CD4-positive, alpha-beta memory T cell (primary cell): ENCODE data around the gene PRDM8. TPM values are rescaled to one million over a fixed set of nuclear protein-coding genes. Genes with fewer than 3 reads are reported as not detected.

Experiments
- CTCF ChIA-PET: fragments of 350-600 bp; sonication (Branson Sonifier 250); formaldehyde crosslinking; loops from one replicate; lab custom pipeline; 2021; ENCODE audit warnings: inconsistent platforms; ENCODE audit not compliant: partially characterized antibody; lab: Charles Lee
- POLR2A ChIA-PET: fragments of 350-600 bp; sonication (Branson Sonifier 250); formaldehyde crosslinking; loops from one replicate; lab custom pipeline; 2021; ENCODE audit not compliant: partially characterized antibody; lab: Charles Lee
- DNase-seq, 5 donors: peaks; one replicate each; pipeline versions ENCODE4 v3.0.0 to v3.0.0-alpha.2; 2020 to 2022; ENCODE audit warnings: mixed read lengths in 1 of 5
- H3K27ac ChIP-seq: one replicate; pipeline ENCODE4 v1.7.0; 2013; ENCODE audit warnings: low read depth, low read length
- H3K27me3 ChIP-seq: 2 replicates; pipeline ENCODE4 v1.7.0; 2013; ENCODE audit warnings: mild to moderate bottlenecking, low read length, moderate library complexity; ENCODE audit not compliant: insufficient read depth
- H3K36me3 ChIP-seq: 2 replicates; pipeline ENCODE4 v1.7.0; 2013; ENCODE audit warnings: mild to moderate bottlenecking, low read length, moderate library complexity; ENCODE audit not compliant: insufficient read depth
- H3K4me1 ChIP-seq: 2 replicates; pipeline ENCODE4 v1.7.0; 2013; ENCODE audit warnings: mild to moderate bottlenecking, low read length, moderate library complexity; ENCODE audit not compliant: insufficient read depth
- H3K4me3 ChIP-seq, 2 donors: one replicate each; pipeline ENCODE4 v1.7.0; 2013; ENCODE audit warnings: low read length in 2 of 2, mild to moderate bottlenecking in 1 of 2
- H3K9me3 ChIP-seq, 2 donors: one replicate each; pipeline ENCODE4 v1.7.0; 2013; ENCODE audit warnings: low read length in 2 of 2, control low read depth in 1 of 2; ENCODE audit not compliant: control insufficient read depth in 1 of 2
- H3K27ac Mint-ChIP-seq, 7 donors: one replicate each; pipeline ENCODE4 v1.8.0; 2020 to 2021; ENCODE audit warnings: mixed read lengths in 7 of 7, mild to moderate bottlenecking in 6 of 7, inconsistent platforms in 3 of 7, moderate library complexity in 3 of 7
- H3K27me3 Mint-ChIP-seq, 2 donors: one replicate each; pipeline ENCODE4 v1.8.0; 2020 to 2021; ENCODE audit warnings: mixed read lengths in 2 of 2
- H3K36me3 Mint-ChIP-seq, 2 donors: one replicate each; pipeline ENCODE4 v1.8.0; 2020 to 2021; ENCODE audit warnings: mixed read lengths in 2 of 2, inconsistent platforms in 1 of 2, mild to moderate bottlenecking in 1 of 2
- H3K4me1 Mint-ChIP-seq, 4 donors: one replicate each; pipeline ENCODE4 v1.8.0; 2020 to 2021; ENCODE audit warnings: mixed read lengths in 4 of 4, mild to moderate bottlenecking in 1 of 4
- H3K4me3 Mint-ChIP-seq, 8 donors: one replicate each; pipeline ENCODE4 v1.8.0; 2020 to 2021; ENCODE audit warnings: mixed read lengths in 8 of 8, mild to moderate bottlenecking in 7 of 8, moderate library complexity in 6 of 8, inconsistent platforms in 3 of 8
- H3K9me3 Mint-ChIP-seq, 8 donors: one replicate each; pipeline ENCODE4 v1.8.0; 2020 to 2021; ENCODE audit warnings: mixed read lengths in 8 of 8, mild to moderate bottlenecking in 5 of 8, inconsistent platforms in 3 of 8, moderate library complexity in 1 of 8
- intact Hi-C: fragments of 100-400 bp; cut with micrococcal nuclease; formaldehyde crosslinking; loops from one replicate; pipeline ENCODE4 v1.15.1; 2023
- polyA plus RNA-seq, 2 donors: library from polyadenylated mRNA; unstranded; fragments of 300-500 nt; fragmentation: Illumina TruSeq; gene quantifications; one replicate each; pipeline ENCODE4 v1.2.3, GENCODE V29; 2021
- total RNA-seq, 2 experiments: library from RNA; stranded (reverse); gene quantifications; one replicate each; pipeline ENCODE4 v1.2.3, GENCODE V29; 2021

The PRDM8 gene
- total and polyA plus RNA-seq, 4 experiments from 2014 or later = 2.1 to 23.0 (median 11.6) TPM

DNA sequence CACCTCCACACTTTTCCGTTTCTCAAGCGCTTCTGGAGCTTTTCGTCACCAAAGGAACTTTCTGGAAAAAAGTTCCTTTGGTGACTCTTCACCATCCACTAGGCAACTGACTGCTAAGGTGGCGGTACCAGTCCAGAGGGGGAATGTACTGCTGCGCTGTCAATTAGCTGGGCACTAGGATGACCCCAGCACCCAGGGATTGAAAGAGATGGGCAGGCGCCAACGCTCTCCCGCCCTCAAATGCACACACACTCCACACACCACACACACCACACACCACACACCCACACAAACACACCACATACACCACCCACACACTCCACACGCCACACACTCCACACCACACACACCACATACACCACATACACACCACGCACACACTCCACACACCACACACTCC, 10.4 kb downstream of the PRDM8 start:
- Mint-ChIP-seq H3K4me1 (peaks cover 5 to 11% (median 6%) of the 10 kb centered on the region in 4 donors), H3K4me3 (no peak overlapping the region), H3K9me3 (peaks cover 0 to 2% (median 0%) of the 10 kb centered on the region in 8 donors), H3K27ac (no peak overlapping the region), H3K27me3 (peaks cover 0 to 2% of the 10 kb centered on the region in 2 donors), H3K36me3 (peaks cover 0 to 3% of the 10 kb centered on the region in 2 donors)
- Histone ChIP-seq H3K4me3 (no peak overlapping the region), H3K4me1 (no peaks in the 10 kb centered on the region), H3K9me3 (no peaks in the 10 kb centered on the region), H3K36me3 (no peaks in the 10 kb centered on the region), H3K27ac (no peak overlapping the region), H3K27me3 (no peaks in the 10 kb centered on the region)
- POLR2A ChIA-PET = no interaction called here
- CTCF ChIA-PET = interaction anchor here (1.6 to 2.7 kb wide), 2 partner anchors 8 to 82 kb away, joined by 5 to 11 read pairs; no protein-coding TSS in a partner anchor
- intact Hi-C loops = loop anchor here (10.0 kb wide), 1 partner anchor 1433 kb away; the partner anchor contains the start of gene BMP2K
- DNase-seq = no peak

DNA sequence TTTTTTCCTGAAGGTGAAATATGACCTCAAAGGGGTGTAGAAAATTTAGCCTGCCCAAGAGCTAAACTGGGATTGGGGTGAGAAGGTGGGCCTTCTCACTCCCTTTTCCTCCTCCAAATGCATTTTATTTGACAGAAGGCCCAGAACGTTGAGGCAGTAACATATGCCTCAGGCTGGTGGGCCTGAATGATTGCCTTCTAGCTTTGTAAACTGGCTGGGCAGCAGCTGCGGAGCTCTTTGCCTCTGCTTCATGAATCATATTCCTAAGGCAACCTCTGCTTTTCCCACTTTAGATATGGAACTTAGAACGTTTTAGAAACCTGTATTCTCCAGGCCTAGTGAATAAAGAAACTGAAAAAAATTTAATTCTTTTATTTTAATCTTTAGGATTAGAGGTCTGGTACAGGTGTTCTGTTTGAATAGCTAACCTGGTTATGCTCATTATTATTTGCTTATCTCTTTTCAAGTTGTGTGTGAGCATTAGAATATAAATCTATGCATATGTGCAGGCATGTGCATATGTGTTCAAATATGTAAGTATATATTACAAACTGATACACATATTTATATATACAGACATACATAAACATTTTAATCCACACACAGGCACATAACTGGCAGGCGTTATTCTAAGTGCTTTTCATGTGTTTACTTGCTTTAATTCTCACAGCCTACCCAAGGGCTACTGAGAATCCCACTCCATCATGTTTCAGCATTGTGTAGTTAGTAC, 11.5 kb downstream of the PRDM8 start:
- peaks cover 0 to 2% of the 10 kb centered on the region in 2 donors for H3K27me3 Mint-ChIP-seq
- peak overlapping the region in 1 of 7 donors; percentile 61 for H3K27ac Mint-ChIP-seq
- POLR2A ChIA-PET = interaction anchor here (1.1 kb wide), 1 partner anchor 23 kb away, joined by 5 read pairs; no protein-coding TSS in a partner anchor

DNA sequence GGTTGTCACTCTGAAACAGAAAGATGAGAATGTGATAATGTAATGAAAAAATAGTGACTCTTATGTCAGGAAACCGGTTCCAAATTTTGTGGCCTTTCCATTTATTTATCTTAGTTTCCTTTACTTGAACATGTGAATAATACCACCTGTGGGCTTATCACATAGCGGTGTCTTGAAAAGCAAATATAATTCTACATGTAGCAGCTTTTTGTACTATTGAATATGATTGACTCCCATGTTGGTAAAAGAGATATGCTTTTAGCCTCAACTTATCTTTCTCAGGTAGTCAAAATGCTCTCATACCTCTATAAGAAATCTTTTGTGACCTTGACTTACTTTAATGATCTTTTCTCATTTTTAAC, 12.0 kb downstream of the PRDM8 start:
- Mint-ChIP-seq H3K27me3 (peaks cover 0 to 2% of the 10 kb centered on the region in 2 donors), H3K36me3 (no peaks in the 10 kb centered on the region), H3K4me1 (peaks cover 0 to 6% (median 1%) of the 10 kb centered on the region in 4 donors), H3K9me3 (peaks cover 0 to 2% (median 0%) of the 10 kb centered on the region in 8 donors), H3K27ac (no peak overlapping the region), H3K4me3 (no peak overlapping the region)
- Histone ChIP-seq H3K4me1 (no peaks in the 10 kb centered on the region), H3K9me3 (no peaks in the 10 kb centered on the region), H3K27ac (no peak overlapping the region), H3K4me3 (no peak overlapping the region), H3K27me3 (no peaks in the 10 kb centered on the region), H3K36me3 (no peaks in the 10 kb centered on the region)
- CTCF ChIA-PET = interaction anchor here (0.8 kb wide), 1 partner anchor 11 kb away, joined by 5 read pairs; no protein-coding TSS in a partner anchor
- POLR2A ChIA-PET = interaction anchor here (1.1 kb wide), 1 partner anchor 24 kb away, joined by 5 read pairs; no protein-coding TSS in a partner anchor
- no peak for DNase-seq
- intact Hi-C loops = loop anchor here (10.0 kb wide), 1 partner anchor 1435 kb away; the partner anchor contains the start of gene BMP2K

More for the DNA sequence above, 11.5 kb downstream of the PRDM8 start:
- Histone ChIP-seq H3K27ac (no peak overlapping the region), H3K36me3 (no peaks in the 10 kb centered on the region), H3K4me3 (no peak overlapping the region), H3K4me1 (no peaks in the 10 kb centered on the region), H3K27me3 (no peaks in the 10 kb centered on the region), H3K9me3 (no peaks in the 10 kb centered on the region)
- intact Hi-C loops = loop anchor here (10.0 kb wide), 1 partner anchor 1434 kb away; the partner anchor contains the start of gene BMP2K
- Mint-ChIP-seq H3K9me3 (peaks cover 0 to 2% (median 0%) of the 10 kb centered on the region in 8 donors), H3K36me3 (no peaks in the 10 kb centered on the region), H3K4me3 (no peak overlapping the region), H3K4me1 (peaks cover 0 to 6% (median 1%) of the 10 kb centered on the region in 4 donors)
- no peak for DNase-seq
- CTCF ChIA-PET = interaction anchor here (1.2 to 1.6 kb wide), 2 partner anchors 13 to 83 kb away, joined by 3 to 5 read pairs; no protein-coding TSS in a partner anchor

DNA sequence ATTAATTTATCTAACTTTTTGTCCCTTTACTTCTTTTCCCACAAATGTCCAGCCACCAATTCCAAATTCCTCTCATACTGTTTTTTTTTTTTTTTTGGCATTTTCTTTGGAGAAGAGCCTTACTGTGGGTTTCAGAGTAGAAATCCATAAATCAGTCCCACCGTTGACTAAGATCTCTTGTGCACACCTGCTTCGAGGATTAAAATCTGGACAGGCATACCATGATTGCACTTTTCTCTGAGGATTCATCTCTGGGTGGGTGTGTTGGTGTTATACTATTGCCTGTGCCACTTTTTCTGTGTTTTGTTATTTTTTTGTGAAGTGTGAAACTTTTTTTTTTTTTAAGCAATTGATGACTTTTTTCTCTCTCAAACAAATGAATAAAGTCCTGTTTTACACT, 13.2 kb downstream of the PRDM8 start:
- Histone ChIP-seq H3K27me3 (no peaks in the 10 kb centered on the region), H3K27ac (no peak overlapping the region), H3K4me1 (no peaks in the 10 kb centered on the region), H3K36me3 (no peaks in the 10 kb centered on the region), H3K9me3 (no peaks in the 10 kb centered on the region), H3K4me3 (no peak overlapping the region)
- Mint-ChIP-seq H3K27me3 (peaks cover 0 to 2% of the 10 kb centered on the region in 2 donors), H3K27ac (no peak overlapping the region), H3K36me3 (no peaks in the 10 kb centered on the region), H3K4me3 (no peak overlapping the region), H3K4me1 (peaks cover 0 to 6% (median 2%) of the 10 kb centered on the region in 4 donors), H3K9me3 (peaks cover 0 to 2% (median 0%) of the 10 kb centered on the region in 8 donors)
- ChIA-PET CTCF (interaction anchor here (0.8 to 4.4 kb wide), 3 partner anchors 10 to 85 kb away, joined by 3 to 29 read pairs (median 12); no protein-coding TSS in a partner anchor), POLR2A (interaction anchor here (2.4 kb wide), 1 partner anchor 8 kb away, joined by 10 read pairs; no protein-coding TSS in a partner anchor)
- DNase-seq = no peak
- intact Hi-C loops = no loop called here

DNA sequence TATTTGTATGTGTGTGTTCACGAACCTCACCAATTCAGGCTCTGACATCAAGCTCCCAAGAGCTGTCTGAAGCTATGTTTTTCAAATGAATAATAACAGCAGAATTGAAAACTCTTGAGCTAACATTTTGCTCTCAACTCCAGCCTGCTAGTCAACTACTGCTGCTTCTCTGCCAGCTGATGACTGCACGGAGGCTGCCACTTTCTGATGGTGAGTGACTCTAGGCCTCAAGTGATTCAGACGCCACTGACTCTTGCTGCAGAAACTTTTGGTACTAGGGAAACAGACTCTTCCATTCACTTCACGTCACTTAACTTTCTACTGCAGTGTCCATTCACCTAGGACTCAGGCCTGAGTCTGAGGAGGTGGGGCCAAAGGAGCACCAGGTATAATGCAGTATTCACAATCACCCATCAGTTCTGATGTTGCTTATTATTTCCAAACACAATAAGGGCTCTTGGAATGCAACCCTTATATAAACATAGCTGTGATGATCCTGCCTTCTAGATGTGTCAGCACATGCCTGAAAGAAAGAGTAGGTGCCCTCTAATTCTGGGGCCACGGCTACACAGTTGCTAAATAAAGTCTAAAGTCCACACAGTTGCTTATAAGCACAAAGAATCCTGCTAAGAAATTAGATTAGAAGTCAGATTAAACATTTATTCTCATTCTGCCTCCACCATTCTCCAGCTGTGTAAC, 16.0 kb downstream of the PRDM8 start:
- Mint-ChIP-seq H3K27me3 (peaks cover 0 to 3% of the 10 kb centered on the region in 2 donors), H3K4me3 (no peak overlapping the region), H3K9me3 (no peaks in the 10 kb centered on the region), H3K4me1 (peaks cover 0 to 2% (median under 1%) of the 10 kb centered on the region in 4 donors), H3K27ac (peak overlapping the region in 1 of 7 donors; percentile 57), H3K36me3 (no peaks in the 10 kb centered on the region)
- H3K36me3 ChIP-seq = no peaks in the 10 kb centered on the region
- H3K4me1 ChIP-seq = no peaks in the 10 kb centered on the region
- no peak for DNase-seq
- intact Hi-C loops = no loop called here
- H3K27me3 ChIP-seq = peaks cover 7% of the 10 kb centered on the region
- ChIA-PET POLR2A (interaction anchor here (1.0 to 2.4 kb wide), 3 partner anchors 9 to 88 kb away, joined by 3 to 10 read pairs (median 4); no protein-coding TSS in a partner anchor), CTCF (interaction anchor here (0.7 to 4.4 kb wide), 14 partner anchors 9 to 1266 kb away, joined by 3 to 32 read pairs (median 4); no protein-coding TSS in a partner anchor)
- no peak overlapping the region for H3K4me3 ChIP-seq
- H3K9me3 ChIP-seq = no peaks in the 10 kb centered on the region
- H3K27ac ChIP-seq = no peak overlapping the region

DNA sequence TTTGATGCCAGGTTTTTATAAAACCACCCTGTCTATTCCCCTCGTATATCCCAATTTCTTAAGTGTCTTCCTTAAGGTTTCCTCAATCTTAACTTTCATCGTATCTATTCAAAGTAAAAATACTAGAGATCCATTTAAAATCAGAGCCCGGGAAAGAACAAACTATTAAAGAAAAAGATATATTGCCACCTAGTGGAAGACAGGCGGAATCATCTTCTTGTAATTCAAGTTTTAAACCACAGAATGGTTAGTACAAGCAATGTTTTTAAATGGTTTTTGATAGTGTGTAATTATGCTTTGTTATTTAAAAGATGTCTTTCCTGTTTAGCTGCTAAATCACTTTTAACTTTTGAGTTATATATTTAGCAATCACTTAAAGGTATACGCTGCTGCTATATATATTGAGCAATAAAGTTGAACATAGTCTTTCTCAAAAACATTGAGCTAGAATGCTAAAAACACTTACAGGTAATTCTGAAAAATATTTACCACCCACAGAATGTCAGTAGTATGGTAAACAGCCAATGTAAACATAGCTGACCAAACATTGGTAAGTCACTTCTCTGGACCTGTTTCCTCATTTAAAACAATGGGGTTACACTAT, 18.2 kb downstream of the PRDM8 start:
- ChIA-PET CTCF (interaction anchor here (0.7 to 2.6 kb wide), 16 partner anchors 9 to 1263 kb away, joined by 3 to 32 read pairs (median 3); no protein-coding TSS in a partner anchor), POLR2A (interaction anchor here (1.1 kb wide), 1 partner anchor 13 kb away, joined by 4 read pairs; no protein-coding TSS in a partner anchor)
- no peaks in the 10 kb centered on the region for H3K9me3 ChIP-seq
- intact Hi-C loops = loop anchor here (1.0 kb wide), 3 partner anchors 31 to 298 kb away; no protein-coding TSS in a partner anchor
- no peak overlapping the region for H3K4me3 ChIP-seq
- Mint-ChIP-seq H3K36me3 (no peaks in the 10 kb centered on the region), H3K27me3 (peaks cover 8% of the 10 kb centered on the region in 2 donors), H3K9me3 (no peaks in the 10 kb centered on the region), H3K4me1 (peaks cover 0 to 1% (median 0%) of the 10 kb centered on the region in 4 donors), H3K27ac (no peak overlapping the region), H3K4me3 (peak overlapping the region in 1 of 8 donors; percentile 4)
- no peaks in the 10 kb centered on the region for H3K4me1 ChIP-seq
- no peak overlapping the region for H3K27ac ChIP-seq
- H3K27me3 ChIP-seq = peaks cover 9% of the 10 kb centered on the region
- no peaks in the 10 kb centered on the region for H3K36me3 ChIP-seq
- DNase-seq = peak in 4 of 5 donors; percentile 48 to 55 (median 51)
